AG04449 (cell line): Measurements from ENCODE around the gene HOXB5.

ENCODE experiments used
- CTCF ChIA-PET: fragments of 350-600 bp; formaldehyde crosslinking; extraction: SDS; loops from one replicate; lab custom pipeline; 2021; ENCODE audit warnings: antibody characterized with exemption; lab: Yijun Ruan, JAX
- POLR2A ChIA-PET: fragments of 400-600, 350-600 bp; formaldehyde crosslinking; extraction: SDS; loops from one replicate; lab custom pipeline; 2020; ENCODE audit warnings: antibody characterized with exemption, inconsistent platforms; lab: Yijun Ruan, JAX
- DNase-seq: peaks from one replicate; pipeline ENCODE4 v3.0.0-alpha.2; 2010; ENCODE audit warnings: low read depth, low spot score
- H3K4me3 ChIP-seq: 2 replicates; pipeline ENCODE4 v1.5.1; 2011; ENCODE audit warnings: low read depth, mild to moderate bottlenecking, control low read depth, low read length
- CTCF ChIP-seq: IDR thresholded peaks from one replicate; pipeline ENCODE4 v1.5.1; 2011; ENCODE audit warnings: mild to moderate bottlenecking, moderate library complexity, low read length, control low read depth, inconsistent platforms; ENCODE audit not compliant: insufficient read depth; ENCODE audit errors: missing control alignments

HOXB5 gene

GRCh38 chr17:48555258-48556228, 38.0 kb downstream of the HOXB5 start:
- POLR2A ChIA-PET = interaction anchor here (0.5 to 3.1 kb wide), 16 partner anchors 8 to 83 kb away, joined by 3 to 17 read pairs (median 4); partner anchors contain the start of gene HOXB5
- peak overlapping the region; percentile 56 for H3K4me3 ChIP-seq
- DNase-seq = peak; percentile 94
- TF ChIP-seq CTCF = no peak
- CTCF ChIA-PET = interaction anchor here (0.9 to 3.6 kb wide), 11 partner anchors 8 to 247 kb away, joined by 3 to 22 read pairs (median 5); partner anchors contain the start of gene HOXB5

- no peak for DNase-seq
- peak overlapping the region; percentile 56 for H3K4me3 ChIP-seq
- POLR2A ChIA-PET = interaction anchor here (0.6 to 3.1 kb wide), 11 partner anchors 9 to 174 kb away, joined by 3 to 17 read pairs (median 5); partner anchors contain the start of genes HOXB3 and HOXB5
- no peak for TF ChIP-seq CTCF
- CTCF ChIA-PET = interaction anchor here (0.9 to 3.6 kb wide), 4 partner anchors 13 to 64 kb away, joined by 3 to 22 read pairs (median 4); partner anchors contain the start of gene HOXB5
These were observed 38.9 kb downstream of the HOXB5 start for GRCh38 chr17:48554412-48555257.

GRCh38 chr17:48553826-48554225, 39.8 kb downstream of the HOXB5 start:
- ChIA-PET POLR2A (interaction anchor here (0.9 kb wide), 1 partner anchor 12 kb away, joined by 4 read pairs; no protein-coding TSS in a partner anchor), CTCF (interaction anchor here (1.8 kb wide), 1 partner anchor 40 kb away, joined by 5 read pairs; the partner anchor contains the start of gene HOXB5)
- no peak for DNase-seq
- no peak for TF ChIP-seq CTCF
- peak overlapping the region; percentile 56 for H3K4me3 ChIP-seq

GRCh38 chr17:48553190-48553547, 40.4 kb downstream of the HOXB5 start:
- H3K4me3 ChIP-seq = peak overlapping the region; percentile 37
- no peak for TF ChIP-seq CTCF
- DNase-seq = no peak
- CTCF ChIA-PET = interaction anchor here (1.5 to 1.8 kb wide), 2 partner anchors 9 to 36 kb away, joined by 4 to 5 read pairs; no protein-coding TSS in a partner anchor
- POLR2A ChIA-PET = interaction anchor here (0.9 kb wide), 1 partner anchor 12 kb away, joined by 4 read pairs; no protein-coding TSS in a partner anchor

GRCh38 chr17:48552466-48553189, 41.0 kb downstream of the HOXB5 start:
- ChIA-PET POLR2A (interaction anchor here (0.7 to 1.0 kb wide), 2 partner anchors 45 to 69 kb away, joined by 3 read pairs; no protein-coding TSS in a partner anchor), CTCF (interaction anchor here (0.7 to 2.1 kb wide), 6 partner anchors 8 to 201 kb away, joined by 3 to 6 read pairs (median 4); partner anchors contain the start of gene HOXB5)
- TF ChIP-seq CTCF = no peak
- H3K4me3 ChIP-seq = peak overlapping the region; percentile 37
- no peak for DNase-seq
